Measurements from ENCODE around the gene ASB5. TPM values are rescaled to one million over a fixed set of nuclear protein-coding genes. Genes with fewer than 3 reads are reported as not detected.

ASB5 gene
- total RNA-seq, 2 donors from 2014 or later = 2.8 to 14.6 TPM

DNA sequence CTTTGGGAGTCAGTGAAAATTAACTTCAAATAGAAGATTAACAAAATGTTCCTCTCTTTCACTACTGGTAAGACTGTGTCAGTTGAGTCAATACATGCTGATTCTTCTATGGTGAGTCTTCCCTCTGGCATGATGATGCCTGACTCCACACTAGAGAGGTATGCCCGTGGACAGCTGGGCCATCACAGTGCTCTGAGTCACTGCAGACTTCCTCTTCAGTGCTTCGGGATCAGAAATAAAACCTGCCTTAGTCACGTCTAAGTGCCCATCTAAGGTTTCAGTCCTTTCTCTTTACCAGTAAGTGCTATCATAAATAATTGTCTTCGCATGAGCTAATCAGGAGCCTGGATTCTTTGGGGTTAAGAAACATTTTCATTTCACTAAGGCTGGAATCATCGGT lies 1.6 kb upstream of the ASB5 start:
- H3K27ac ChIP-seq (ENCODE audit: low read depth, low read length) = no peak overlapping the region
- WGBS, 2 experiments (ENCODE audit: insufficient coverage in 1 of 2, insufficient read length in 1 of 2) = 67 to 82% methylated on average over 3 to 4 of the region's 5 CpGs
- Mint-ChIP-seq H3K36me3 (ENCODE audit: low read depth) (peaks cover 6% of the 10 kb centered on the region), H3K9me3 (no peaks in the 10 kb centered on the region), H3K27me3 (ENCODE audit: insufficient read depth) (no peaks in the 10 kb centered on the region), H3K4me1 (peaks cover 8% of the 10 kb centered on the region), H3K27ac (peak overlapping the region; percentile 50), H3K4me3 (no peak overlapping the region)
- no peak overlapping the region for H3K4me3 ChIP-seq (ENCODE audit: low read length)
- TF ChIP-seq, protein P1, sequence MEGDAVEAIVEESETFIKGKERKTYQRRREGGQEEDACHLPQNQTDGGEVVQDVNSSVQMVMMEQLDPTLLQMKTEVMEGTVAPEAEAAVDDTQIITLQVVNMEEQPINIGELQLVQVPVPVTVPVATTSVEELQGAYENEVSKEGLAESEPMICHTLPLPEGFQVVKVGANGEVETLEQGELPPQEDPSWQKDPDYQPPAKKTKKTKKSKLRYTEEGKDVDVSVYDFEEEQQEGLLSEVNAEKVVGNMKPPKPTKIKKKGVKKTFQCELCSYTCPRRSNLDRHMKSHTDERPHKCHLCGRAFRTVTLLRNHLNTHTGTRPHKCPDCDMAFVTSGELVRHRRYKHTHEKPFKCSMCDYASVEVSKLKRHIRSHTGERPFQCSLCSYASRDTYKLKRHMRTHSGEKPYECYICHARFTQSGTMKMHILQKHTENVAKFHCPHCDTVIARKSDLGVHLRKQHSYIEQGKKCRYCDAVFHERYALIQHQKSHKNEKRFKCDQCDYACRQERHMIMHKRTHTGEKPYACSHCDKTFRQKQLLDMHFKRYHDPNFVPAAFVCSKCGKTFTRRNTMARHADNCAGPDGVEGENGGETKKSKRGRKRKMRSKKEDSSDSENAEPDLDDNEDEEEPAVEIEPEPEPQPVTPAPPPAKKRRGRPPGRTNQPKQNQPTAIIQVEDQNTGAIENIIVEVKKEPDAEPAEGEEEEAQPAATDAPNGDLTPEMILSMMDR (conservative IDR thresholded peaks at IDR 0.05) = no peak
- H3K4me1 ChIP-seq (ENCODE audit: control insufficient read depth, insufficient read depth, low read length) = peaks cover under 1% of the 10 kb centered on the region
- peaks cover 6% of the 10 kb centered on the region for H3K36me3 ChIP-seq (ENCODE audit: control insufficient read depth, insufficient read depth, low read length)
- H3K9ac ChIP-seq (ENCODE audit: extremely low read depth, low read length, poor library complexity, severe bottlenecking) = no peak overlapping the region
- no peak for DNase-seq
- no peaks in the 10 kb centered on the region for H3K27me3 ChIP-seq (ENCODE audit: control insufficient read depth, insufficient read depth, low read length, poor library complexity, severe bottlenecking)
- H3K9me3 ChIP-seq (ENCODE audit: control insufficient read depth, low read length) = no peaks in the 10 kb centered on the region

GRCh38 chr4:176266026-176266425 lies 3.0 kb downstream of the ASB5 start:
- peak overlapping the region; percentile 42 for H3K4me3 ChIP-seq (ENCODE audit: low read length)
- H3K36me3 ChIP-seq (ENCODE audit: control insufficient read depth, insufficient read depth, low read length) = peaks cover 35% of the 10 kb centered on the region
- no peak overlapping the region for H3K9ac ChIP-seq (ENCODE audit: extremely low read depth, low read length, poor library complexity, severe bottlenecking)
- H3K27me3 ChIP-seq (ENCODE audit: control insufficient read depth, insufficient read depth, low read length, poor library complexity, severe bottlenecking) = no peaks in the 10 kb centered on the region
- H3K27ac ChIP-seq (ENCODE audit: low read depth, low read length) = no peak overlapping the region
- H3K4me1 ChIP-seq (ENCODE audit: control insufficient read depth, insufficient read depth, low read length) = peaks cover 8% of the 10 kb centered on the region
- H3K27ac Mint-ChIP-seq = no peak overlapping the region
- DNase-seq = no peak
- TF ChIP-seq, protein P1 (conservative IDR thresholded peaks at IDR 0.05) = no peak
- peaks cover 30% of the 10 kb centered on the region for H3K36me3 Mint-ChIP-seq (ENCODE audit: low read depth)
- WGBS, 2 experiments (ENCODE audit: insufficient coverage in 1 of 2, insufficient read length in 1 of 2) = 89 to 100% methylated on average over 1 to 2 of the region's 2 CpGs
- no peaks in the 10 kb centered on the region for H3K27me3 Mint-ChIP-seq (ENCODE audit: insufficient read depth)
- no peak overlapping the region for H3K4me3 Mint-ChIP-seq
- no peaks in the 10 kb centered on the region for H3K9me3 ChIP-seq (ENCODE audit: control insufficient read depth, low read length)
- H3K9me3 Mint-ChIP-seq = no peaks in the 10 kb centered on the region
- H3K4me1 Mint-ChIP-seq = peaks cover 18% of the 10 kb centered on the region

DNA sequence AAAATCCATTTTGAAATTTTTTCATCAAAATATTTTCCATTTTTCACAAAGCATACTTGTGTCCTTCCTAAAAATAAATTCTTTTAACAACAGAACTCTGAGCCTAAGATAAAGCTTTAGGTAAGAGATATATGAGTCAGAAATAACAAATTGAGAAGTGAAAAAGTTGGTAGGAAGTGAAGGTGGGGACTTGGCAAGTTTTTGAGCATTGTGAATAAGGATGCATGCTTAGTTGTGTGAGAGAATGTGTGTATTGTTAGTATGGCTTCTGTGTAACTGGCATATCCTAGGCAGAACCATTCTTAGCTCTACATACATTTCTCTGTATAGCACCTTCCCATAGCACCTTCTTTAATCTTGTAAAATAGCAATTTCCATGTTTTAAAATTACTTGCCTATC lies 6.8 kb downstream of the ASB5 start:
- H3K9me3 Mint-ChIP-seq = no peaks in the 10 kb centered on the region
- H3K4me1 ChIP-seq (ENCODE audit: control insufficient read depth, insufficient read depth, low read length) = peaks cover 23% of the 10 kb centered on the region
- no peak overlapping the region for H3K27ac ChIP-seq (ENCODE audit: low read depth, low read length)
- peaks cover 30% of the 10 kb centered on the region for H3K36me3 ChIP-seq (ENCODE audit: control insufficient read depth, insufficient read depth, low read length)
- no peaks in the 10 kb centered on the region for H3K27me3 Mint-ChIP-seq (ENCODE audit: insufficient read depth)
- H3K4me3 Mint-ChIP-seq = no peak overlapping the region
- TF ChIP-seq, protein P1 (conservative IDR thresholded peaks at IDR 0.05) = no peak
- peaks cover 40% of the 10 kb centered on the region for H3K4me1 Mint-ChIP-seq
- no peak overlapping the region for H3K27ac Mint-ChIP-seq
- no peak for DNase-seq
- H3K9me3 ChIP-seq (ENCODE audit: control insufficient read depth, low read length) = no peaks in the 10 kb centered on the region
- H3K4me3 ChIP-seq (ENCODE audit: low read length) = no peak overlapping the region
- no peak overlapping the region for H3K9ac ChIP-seq (ENCODE audit: extremely low read depth, low read length, poor library complexity, severe bottlenecking)
- peaks cover 33% of the 10 kb centered on the region for H3K36me3 Mint-ChIP-seq (ENCODE audit: low read depth)
- no peaks in the 10 kb centered on the region for H3K27me3 ChIP-seq (ENCODE audit: control insufficient read depth, insufficient read depth, low read length, poor library complexity, severe bottlenecking)

Data from endodermal cell (in vitro differentiated cells).